ENCODE data around the gene APAF1. TPM values are rescaled to one million over a fixed set of nuclear protein-coding genes. Genes with fewer than 3 reads are reported as not detected.

APAF1 gene
- total and polyA plus RNA-seq, 10 of the 15 experiments (the other 5 are each of a cell fraction or from before 2014, with no cell fraction given): 4.2 to 19.1 (median 14.2) TPM

GRCh38 chr12:98721204-98721702 is 76.2 kb downstream of the APAF1 start:
- Histone ChIP-seq H3K4me2 (ENCODE audit: control insufficient read depth, insufficient read depth) (no peak overlapping the region), H3K9ac (ENCODE audit: control insufficient read depth, insufficient read depth, low read length) (no peak overlapping the region), H3K4me1 (ENCODE audit: control insufficient read depth, insufficient read depth, low read length) (peaks cover 4% of the 10 kb centered on the region), H3K27me3 (replicated peaks in 1 of 2; ENCODE audit: control insufficient read depth in 2 of 2, insufficient read depth in 2 of 2, low read length in 1 of 2) (no peaks in the 10 kb centered on the region), H3K9me3 (replicated peaks; ENCODE audit: control insufficient read depth, insufficient read depth, low read length) (no peaks in the 10 kb centered on the region), H3K36me3 (ENCODE audit: control insufficient read depth in 2 of 2, insufficient read depth in 2 of 2, low read length in 1 of 2) (peaks cover 4 to 21% of the 10 kb centered on the region in 2 experiments), H4K20me1 (ENCODE audit: control insufficient read depth, insufficient read depth) (no peaks in the 10 kb centered on the region), H3K27ac (ENCODE audit: control insufficient read depth, insufficient read depth) (no peak overlapping the region), H2AFZ (ENCODE audit: control insufficient read depth, low read depth, low read length) (no peak overlapping the region), H3K4me3 (no peak overlapping the region), H3K79me2 (ENCODE audit: control insufficient read depth, insufficient read depth, low read length) (no peaks in the 10 kb centered on the region)
- DNase-seq (ENCODE audit: low read depth, low spot score) (no peak), ATAC-seq (no peak), FAIRE-seq (no peak)
- ChIA-PET SMC1A (ENCODE audit: uncharacterized antibody, unreplicated experiment) (interaction anchor here (0.8 to 5.4 kb wide), 7 partner anchors 7 to 277 kb away, joined by 3 to 27 read pairs (median 4); no protein-coding TSS in a partner anchor), CTCF (interaction anchor here (0.8 to 1.8 kb wide), 4 partner anchors 9 to 275 kb away, joined by 3 to 7 read pairs (median 4); no protein-coding TSS in a partner anchor), RAD21 (ENCODE audit: unreplicated experiment) (interaction anchor here (1.4 kb wide), 1 partner anchor 18 kb away, joined by 3 read pairs; no protein-coding TSS in a partner anchor), POLR2A (no interaction called here)
- no TSS peak for BruUV-seq (replicated peaks)
- WGBS (ENCODE audit: insufficient coverage, insufficient replicate concordance, low lambda C conversion rate, missing lambda C conversion rate): 58% methylated on average over 2 of the region's 2 CpGs
- TF ChIP-seq EED (IDR thresholded peaks at IDR 0.05; ENCODE audit: low read depth) (no peak), ZZZ3 (IDR thresholded peaks at IDR 0.05; ENCODE audit: control insufficient read depth, insufficient read length, low read depth) (no peak), CTCF (IDR thresholded peaks at IDR 0.05 in 2 of 3, conservative IDR thresholded peaks at IDR 0.05 in 1 of 3; ENCODE audit: control insufficient read depth in 2 of 3, extremely low read depth in 1 of 3, insufficient read depth in 1 of 3, low read depth in 3 of 3, low read length in 3 of 3) (no peak), TCF3 (IDR thresholded peaks at IDR 0.05; ENCODE audit: borderline replicate concordance, insufficient read depth, low read depth, low read length) (no peak), PKNOX1 (IDR thresholded peaks at IDR 0.05) (no peak), RB1 (IDR thresholded peaks at IDR 0.05; ENCODE audit: borderline replicate concordance) (no peak), WRNIP1 (IDR thresholded peaks at IDR 0.05; ENCODE audit: borderline replicate concordance, low read depth, low read length) (no peak), TARDBP (IDR thresholded peaks at IDR 0.05; ENCODE audit: borderline replicate concordance) (no peak), NFYB (IDR thresholded peaks at IDR 0.05; ENCODE audit: insufficient read depth, low read depth, low read length) (no peak), E4F1 (IDR thresholded peaks at IDR 0.05; ENCODE audit: borderline replicate concordance, partially characterized antibody) (no peak), TCF12 (IDR thresholded peaks at IDR 0.05; ENCODE audit: low read depth, low read length) (no peak), GATAD2B (conservative IDR thresholded peaks at IDR 0.05; ENCODE audit: low read depth) (no peak), NR2F1 (conservative IDR thresholded peaks at IDR 0.05) (no peak), PAX8 (IDR thresholded peaks at IDR 0.05) (no peak), STAT3 (IDR thresholded peaks at IDR 0.05; ENCODE audit: low read depth, low read length) (no peak), TAF1 (IDR thresholded peaks at IDR 0.05; ENCODE audit: borderline replicate concordance, low read depth, low read length) (no peak), HDAC6 (IDR thresholded peaks at IDR 0.05; ENCODE audit: unreplicated experiment) (no peak)
- in situ Hi-C loops (cut with MboI) (no loop called here), intact Hi-C loops (cut with micrococcal nuclease; ENCODE audit: unreplicated experiment) (no loop called here)
